Keratinocyte (primary cell): Measurements from ENCODE around the gene MAPK4.

Experiments
- CTCF ChIP-seq, 3 experiments: IDR thresholded peaks in 1 of 3; conservative IDR thresholded peaks in 1 of 3; optimal IDR thresholded peaks in 1 of 3; 2 replicates in 2 of 3; 3 replicates in 1 of 3; pipeline versions ENCODE3 to v1.5.1; 2011; ENCODE audit warnings: low read length in 3 of 3, mild to moderate bottlenecking in 3 of 3, moderate library complexity in 2 of 3, control low read depth in 1 of 3, inconsistent platforms in 1 of 3; ENCODE audit not compliant: insufficient read depth in 2 of 3; ENCODE audit errors: extremely low read depth in 1 of 3
- EZH2 ChIP-seq: IDR thresholded peaks from one replicate; pipeline ENCODE4 v1.6.1; 2012; ENCODE audit warnings: inconsistent platforms, mild to moderate bottlenecking, low read length, moderate library complexity

DNA sequence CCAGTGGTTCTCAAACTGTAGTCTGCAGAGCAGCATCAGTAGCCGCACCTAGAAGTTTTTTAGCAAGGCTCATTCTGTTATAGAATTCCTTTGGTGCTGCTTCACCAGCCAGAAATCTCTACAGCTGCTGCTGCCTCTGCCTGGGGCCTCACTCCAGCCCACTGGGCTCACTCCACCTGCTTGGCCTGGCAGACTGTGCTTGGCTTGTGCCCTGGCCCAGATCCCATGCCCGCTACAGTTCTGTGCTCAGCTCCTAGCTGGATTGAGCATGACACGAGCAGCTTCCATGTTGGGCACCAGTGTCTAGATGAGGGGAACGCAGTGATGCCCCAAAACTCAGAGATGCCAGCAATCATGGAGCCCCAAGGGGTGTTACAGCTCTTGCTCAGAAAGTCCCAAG, 22.6 kb downstream of the MAPK4 start:
- no peak for TF ChIP-seq CTCF (optimal IDR thresholded peaks at IDR 0.05 in 1 of 3, IDR thresholded peaks at IDR 0.05 in 1 of 3, conservative IDR thresholded peaks at IDR 0.05 in 1 of 3; ENCODE audit: extremely low read depth in 1 of 3, insufficient read depth in 2 of 3, low read length in 3 of 3)
- TF ChIP-seq EZH2 = no peak
